ES-I3 (cell line): Measurements from ENCODE around the gene ATXN7L1.
"Not testable (repeated sequence)": the region's sequence is repeated elsewhere in the genome, so short reads cannot be mapped to it uniquely, and the experiment has no call there.

Source experiments
- H3K36me3 ChIP-seq: 2 replicates; pipeline ENCODE4 v1.6.1; 2013; ENCODE audit warnings: mild to moderate bottlenecking, low read length, control low read depth, moderate library complexity; ENCODE audit not compliant: insufficient read depth
- H3K4me1 ChIP-seq: 2 replicates; pipeline ENCODE4 v1.6.1; 2013; ENCODE audit warnings: mild to moderate bottlenecking, control low read depth, low read length; ENCODE audit not compliant: insufficient read depth
- H3K9ac ChIP-seq: 2 replicates; pipeline ENCODE4 v1.6.1; 2013; ENCODE audit warnings: low read depth, mild to moderate bottlenecking, low read length, moderate library complexity
- H3K9me3 ChIP-seq: 2 replicates; pipeline ENCODE4 v1.6.1; 2013; ENCODE audit warnings: mild to moderate bottlenecking, low read length, moderate library complexity; ENCODE audit not compliant: control insufficient read depth, insufficient read depth

ATXN7L1 gene

DNA sequence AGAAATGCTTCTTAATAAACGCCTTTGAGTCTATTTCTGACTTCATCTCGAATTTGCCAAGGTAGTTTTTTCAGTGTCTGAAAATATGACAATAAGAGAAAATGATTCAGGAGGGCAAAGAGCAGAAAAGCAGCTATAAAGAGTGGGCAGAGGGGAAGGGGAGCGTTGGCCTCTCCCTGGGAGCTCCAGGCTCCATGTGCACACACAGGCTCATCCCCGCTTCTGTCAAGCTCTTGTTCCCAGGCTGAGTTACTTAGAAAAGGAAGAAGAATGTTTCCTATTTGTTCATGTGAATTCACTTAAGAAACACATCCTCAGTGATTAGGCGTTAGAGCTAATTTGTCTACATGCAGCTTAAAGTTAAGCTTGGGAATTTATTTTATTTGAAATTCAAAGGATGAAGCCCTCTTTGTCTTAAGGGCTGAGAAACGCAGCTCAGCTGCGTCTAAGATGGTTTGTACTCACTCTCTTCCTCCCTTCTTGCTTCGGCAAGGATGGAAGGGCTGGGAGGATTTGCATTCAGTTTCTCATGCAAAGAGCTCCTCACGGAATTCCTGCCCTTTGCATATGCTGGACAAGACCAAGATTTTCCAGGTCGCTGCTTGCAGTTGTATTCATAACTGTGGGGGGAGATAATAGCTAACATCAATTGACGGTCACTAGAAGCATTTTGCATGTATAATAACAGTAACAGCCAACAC, 29.0 kb upstream of the ATXN7L1 start:
- no peaks in the 10 kb centered on the region for H3K36me3 ChIP-seq
- H3K4me1 ChIP-seq: peaks cover 17% of the 10 kb centered on the region
- H3K9ac ChIP-seq: peak overlapping the region; percentile 2
- no peaks in the 10 kb centered on the region for H3K9me3 ChIP-seq

- peaks cover 17% of the 10 kb centered on the region for H3K4me1 ChIP-seq
Observed at GRCh38 chr7:105904064-105904463, 27.7 kb upstream of the ATXN7L1 start.

GRCh38 chr7:105902325-105902911, 26.0 kb upstream of the ATXN7L1 start:
- Histone ChIP-seq H3K4me1 (peaks cover 17% of the 10 kb centered on the region), H3K9me3 (no peaks in the 10 kb centered on the region), H3K9ac (no peak overlapping the region), H3K36me3 (0 out of 2 replicates have a peak, but pooled peaks cover 3% of the 10 kb centered on the region)

More at GRCh38 chr7:105904064-105904463, 27.7 kb upstream of the ATXN7L1 start:
- Histone ChIP-seq H3K9me3 (no peaks in the 10 kb centered on the region), H3K9ac (no peak overlapping the region), H3K36me3 (0 out of 2 replicates have a peak, but pooled peaks cover under 1% of the 10 kb centered on the region)

GRCh38 chr7:105897999-105898398, 21.6 kb upstream of the ATXN7L1 start:
- H3K4me1 ChIP-seq: no peaks in the 10 kb centered on the region
- H3K9ac ChIP-seq: no peak overlapping the region
- H3K9me3 ChIP-seq: no peaks in the 10 kb centered on the region
- 0 out of 2 replicates have a peak, but pooled peaks cover 3% of the 10 kb centered on the region for H3K36me3 ChIP-seq

- Histone ChIP-seq H3K36me3 (0 out of 2 replicates have a peak, but pooled peaks cover 3% of the 10 kb centered on the region), H3K9ac (no peak overlapping the region)
Observed at GRCh38 chr7:105896407-105896911, 20.1 kb upstream of the ATXN7L1 start.

DNA sequence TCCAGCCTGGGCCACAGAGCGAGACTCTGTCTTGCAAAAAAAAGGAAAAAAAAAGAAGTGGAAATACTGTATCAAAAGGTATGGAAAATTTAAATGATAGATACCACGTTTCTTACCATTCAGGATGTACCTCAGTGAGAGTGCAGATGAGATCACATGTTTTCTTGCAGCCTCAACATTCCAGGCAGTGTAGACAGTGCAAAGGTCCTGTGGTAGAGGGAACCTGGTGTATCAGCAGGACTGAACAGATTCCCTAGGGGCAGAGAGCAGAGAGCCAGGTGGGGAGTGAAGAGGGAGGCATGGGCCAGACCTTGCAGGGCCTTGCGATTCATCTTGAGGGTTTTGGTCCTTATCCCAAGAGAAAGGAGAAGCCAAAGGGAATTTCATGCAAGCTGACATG, 17.7 kb upstream of the ATXN7L1 start:
- Histone ChIP-seq H3K36me3 (peaks cover 3% of the 10 kb centered on the region; the same call in 1 of the 2 replicates), H3K4me1 (peaks cover 6% of the 10 kb centered on the region; the same call in 1 of the 2 replicates), H3K9ac (no peak overlapping the region), H3K9me3 (no peaks in the 10 kb centered on the region)

More at GRCh38 chr7:105896407-105896911, 20.1 kb upstream of the ATXN7L1 start:
- no peaks in the 10 kb centered on the region for H3K9me3 ChIP-seq
- peaks cover 6% of the 10 kb centered on the region; the same call in 1 of the 2 replicates for H3K4me1 ChIP-seq

DNA sequence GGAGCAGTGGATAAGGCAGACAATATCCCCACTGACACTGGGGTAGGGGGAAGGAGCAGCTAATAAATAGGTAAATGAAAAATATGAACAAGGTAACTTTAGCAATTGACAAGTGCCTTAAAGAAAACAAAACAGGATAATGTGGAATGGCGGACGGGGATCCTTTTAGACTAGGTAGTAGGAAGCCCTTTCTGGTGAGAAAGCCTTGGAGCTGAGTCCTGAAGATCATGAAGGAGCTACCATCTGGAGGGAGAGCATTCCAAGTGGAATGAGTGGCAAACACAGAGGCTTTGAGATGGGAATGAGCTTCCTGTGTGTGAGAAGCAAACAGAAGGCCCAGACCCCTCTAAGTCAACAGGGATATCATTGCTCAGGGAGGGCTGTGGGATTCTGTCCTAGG, 16.0 kb upstream of the ATXN7L1 start:
- peaks cover 11% of the 10 kb centered on the region; the same call in 1 of the 2 replicates for H3K4me1 ChIP-seq
- no peak overlapping the region for H3K9ac ChIP-seq
- H3K36me3 ChIP-seq: no peaks in the 10 kb centered on the region; the same call in 1 of the 2 replicates
- no peaks in the 10 kb centered on the region for H3K9me3 ChIP-seq

DNA sequence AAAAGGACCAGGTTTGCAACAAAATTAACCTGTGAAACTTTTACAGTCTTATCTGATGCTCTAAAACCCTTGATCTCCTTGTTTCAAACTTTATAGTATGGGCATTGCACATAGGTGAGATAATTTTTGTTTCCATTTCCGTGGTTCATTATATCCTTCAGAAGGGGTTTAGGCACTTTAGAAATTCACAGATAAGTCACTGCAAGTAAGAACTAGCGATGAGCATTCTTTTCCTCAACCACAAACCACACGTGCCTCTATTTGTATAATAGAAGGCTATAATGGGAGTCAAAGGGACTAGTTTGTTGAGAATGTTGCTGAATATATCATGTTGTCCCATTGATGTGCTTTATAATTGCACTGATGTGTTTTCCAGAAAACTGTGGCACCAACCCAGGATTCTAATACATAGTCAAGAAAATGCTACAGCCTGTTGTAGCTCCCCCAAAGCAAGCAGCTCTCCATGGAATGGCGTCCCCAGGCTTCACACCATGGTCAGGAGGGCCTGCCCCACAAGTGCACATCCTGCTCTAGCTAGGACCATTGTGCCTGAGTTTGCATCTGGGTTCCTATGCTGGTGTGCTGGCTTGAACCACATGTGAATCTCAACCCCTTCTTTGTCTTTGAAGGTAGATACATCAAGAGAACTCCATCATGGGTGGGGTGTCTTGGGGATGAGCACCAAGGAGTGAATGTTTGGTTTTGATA, 14.0 kb upstream of the ATXN7L1 start:
- peaks cover 11% of the 10 kb centered on the region; the same call in 1 of the 2 replicates for H3K4me1 ChIP-seq
- H3K9me3 ChIP-seq: no peaks in the 10 kb centered on the region
- H3K9ac ChIP-seq: no peak overlapping the region
- no peaks in the 10 kb centered on the region; the same call in 1 of the 2 replicates for H3K36me3 ChIP-seq

DNA sequence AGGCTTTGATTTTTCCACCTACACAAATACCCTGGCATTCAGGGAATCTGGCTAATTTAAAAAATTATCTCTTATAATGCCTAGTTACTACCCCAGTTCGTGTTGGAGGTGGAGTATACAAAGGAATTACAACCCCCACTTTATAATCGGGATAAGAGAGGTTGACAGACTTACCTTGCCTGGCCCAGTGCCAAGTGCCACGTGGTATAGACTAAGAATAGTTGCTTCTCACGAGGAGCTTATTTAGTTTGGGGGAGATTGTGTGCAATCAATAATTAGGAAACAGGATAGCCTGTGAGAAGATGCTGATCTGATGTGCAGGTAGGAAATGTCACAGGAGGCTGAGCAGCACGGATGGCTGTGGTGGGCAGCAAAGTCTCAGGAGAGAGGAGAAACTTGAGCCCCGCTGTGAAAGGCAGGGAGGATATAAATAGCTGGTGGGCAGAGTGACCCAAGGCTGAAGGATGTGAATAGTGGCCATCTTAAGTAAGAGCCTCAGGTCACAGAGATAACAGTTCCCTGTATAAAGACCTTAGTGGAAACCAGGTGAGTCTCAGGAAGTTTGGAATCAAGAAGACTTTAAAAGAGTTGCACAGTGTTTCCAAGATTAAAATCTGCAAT, 11.3 kb upstream of the ATXN7L1 start:
- no peak overlapping the region for H3K9ac ChIP-seq
- H3K36me3 ChIP-seq: no peaks in the 10 kb centered on the region; the same call in 1 of the 2 replicates
- no peaks in the 10 kb centered on the region for H3K9me3 ChIP-seq
- H3K4me1 ChIP-seq: peaks cover 9% of the 10 kb centered on the region; the same call in 1 of the 2 replicates

DNA sequence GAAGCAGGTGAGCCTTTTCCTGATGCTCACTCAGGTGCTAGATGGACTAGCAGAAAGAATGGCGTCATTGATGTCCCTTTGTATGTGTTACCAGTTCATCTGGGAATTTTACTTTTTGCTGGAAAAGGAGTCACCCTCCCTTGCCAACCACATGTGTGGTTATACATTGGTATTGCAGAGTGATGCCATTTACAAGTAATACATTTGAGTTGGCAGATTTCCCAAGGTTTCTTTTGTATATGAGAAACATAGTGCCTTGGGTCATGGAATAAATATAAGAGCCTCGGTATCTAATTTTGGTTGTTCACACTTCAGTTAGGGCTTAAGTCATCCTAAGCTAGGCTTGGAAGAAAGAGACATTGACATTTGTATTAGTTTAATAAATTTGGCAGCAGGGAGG, 10.4 kb upstream of the ATXN7L1 start:
- H3K4me1 ChIP-seq: 0 out of 2 replicates have a peak, but pooled peaks cover 5% of the 10 kb centered on the region
- no peaks in the 10 kb centered on the region for H3K9me3 ChIP-seq
- no peak overlapping the region for H3K9ac ChIP-seq
- no peaks in the 10 kb centered on the region; the same call in 1 of the 2 replicates for H3K36me3 ChIP-seq

DNA sequence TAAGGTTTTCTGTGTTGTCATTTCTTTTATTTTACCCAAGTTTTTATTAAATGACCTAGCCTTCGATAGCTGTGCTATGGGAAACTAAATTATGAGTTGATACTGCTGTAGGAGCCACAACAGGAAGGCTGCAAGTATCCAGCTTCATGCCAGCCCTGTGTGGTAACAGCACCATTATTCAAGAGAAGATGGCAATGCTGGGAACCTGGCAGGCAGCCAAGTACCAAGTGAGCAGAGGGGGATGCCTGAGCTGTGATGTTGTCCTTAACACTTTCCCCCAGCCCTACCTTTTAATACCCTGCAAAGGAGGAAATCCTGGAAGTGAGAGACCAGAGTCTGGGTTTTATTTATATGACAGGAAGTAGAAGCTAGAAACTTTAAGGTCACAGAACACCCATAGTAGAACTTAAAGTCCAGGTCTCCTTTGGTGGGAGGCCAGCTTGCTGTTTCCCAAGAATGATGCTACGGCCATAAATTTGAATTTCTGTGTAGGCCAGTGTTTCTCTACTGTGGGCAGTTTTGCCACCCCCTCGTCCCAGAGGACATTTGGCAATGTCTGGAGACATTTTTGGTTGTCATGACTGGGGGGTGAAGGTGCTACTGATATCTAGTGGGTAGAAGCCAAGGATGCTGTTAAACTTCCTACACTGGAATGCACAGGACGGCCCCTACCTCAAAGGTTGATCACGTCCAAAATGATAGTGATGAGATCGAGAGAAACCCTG, 9.2 kb upstream of the ATXN7L1 start:
- Histone ChIP-seq H3K36me3 (no peaks in the 10 kb centered on the region), H3K4me1 (0 out of 2 replicates have a peak, but pooled peaks cover 5% of the 10 kb centered on the region), H3K9me3 (no peaks in the 10 kb centered on the region), H3K9ac (no peak overlapping the region)

DNA sequence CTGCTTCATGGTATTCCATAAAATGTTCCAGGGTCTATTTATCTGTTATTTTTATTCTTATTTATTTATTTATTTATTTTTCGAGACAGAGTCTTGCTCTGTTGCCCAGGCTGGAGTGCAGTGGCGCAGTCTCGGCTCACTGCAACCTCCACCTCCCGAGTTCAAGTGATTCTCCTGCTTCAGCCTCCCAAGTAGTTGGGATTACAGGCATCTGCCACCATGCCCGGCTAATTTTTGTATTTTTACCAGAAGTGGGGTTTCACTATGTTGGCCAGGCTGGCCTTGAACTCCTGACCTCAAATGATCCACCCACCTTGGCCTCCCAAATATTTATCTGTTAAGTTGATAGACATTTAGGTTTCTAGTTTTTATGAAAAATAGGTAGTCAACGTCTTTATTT, 6.8 kb upstream of the ATXN7L1 start:
- H3K36me3 ChIP-seq, H3K9me3 ChIP-seq: not testable (repeated sequence)

GRCh38 chr7:105881439-105881838, 5.0 kb upstream of the ATXN7L1 start:
- H3K9me3 ChIP-seq: no peaks in the 10 kb centered on the region
- H3K9ac ChIP-seq: no peak overlapping the region
- peaks cover 10% of the 10 kb centered on the region for H3K4me1 ChIP-seq
- H3K36me3 ChIP-seq: no peaks in the 10 kb centered on the region

More for the DNA sequence above, 6.8 kb upstream of the ATXN7L1 start:
- H3K4me1 ChIP-seq: peaks cover 15% of the 10 kb centered on the region
- not testable (repeated sequence) for H3K9ac ChIP-seq
